HEK293 (cell line): ENCODE measurements around the gene KDM4C.

Experiments
- CTCF ChIA-PET: fragments of 350-600 bp; formaldehyde crosslinking; extraction: SDS; loops from one replicate; lab custom pipeline; 2021; ENCODE audit warnings: antibody characterized with exemption; lab: Yijun Ruan, JAX
- POLR2A ChIA-PET: fragments of 300-600 bp; formaldehyde crosslinking; extraction: SDS; loops from one replicate; lab custom pipeline; 2020; ENCODE audit warnings: antibody characterized with exemption, inconsistent platforms; lab: Yijun Ruan, JAX
- H3K27ac ChIP-seq: fragments of 200-500 bp; sonication (Bioruptor generic); 2 replicates; pipeline ENCODE4 v1.5.1; 2014; ENCODE audit warnings: low read depth, low read length, control low read depth, inconsistent platforms; ENCODE audit errors: extremely low read depth
- H3K36me3 ChIP-seq, 2 experiments: fragments of 200-500 bp in 1 of 2; sonication (Bioruptor generic) in 1 of 2; 1 replicate in 1 of 2; 2 replicates in 1 of 2; pipeline ENCODE4 v1.5.1; 2014 to 2017; ENCODE audit warnings: inconsistent platforms in 2 of 2, low read length in 2 of 2; ENCODE audit not compliant: control insufficient read depth in 2 of 2, insufficient read depth in 1 of 2
- H3K4me1 ChIP-seq: fragments of 200-500 bp; sonication (Bioruptor generic); 2 replicates; pipeline ENCODE4 v1.5.1; 2014; ENCODE audit warnings: mild to moderate bottlenecking, low read length, inconsistent platforms; ENCODE audit not compliant: control insufficient read depth, insufficient read depth
- H3K4me3 ChIP-seq: 2 replicates; pipeline ENCODE4 v1.5.1; 2011; ENCODE audit warnings: low read depth, mild to moderate bottlenecking, control low read depth, low read length, moderate library complexity
- H3K9me3 ChIP-seq: fragments of 200-500 bp; sonication (Bioruptor generic); 2 replicates; pipeline ENCODE4 v1.5.1; 2014; ENCODE audit warnings: low read depth, low read length, inconsistent platforms; ENCODE audit not compliant: control insufficient read depth, insufficient read depth
- HOXD13 ChIP-seq: sonication (generic); formaldehyde crosslinking; IDR thresholded peaks from 2 replicates; pipeline ENCODE4 v1.8.0; 2022; ENCODE audit warnings: missing genetic modification reagents, borderline replicate concordance
- KLF17 ChIP-seq: fragments of 450-650 bp; formaldehyde crosslinking; IDR thresholded peaks from 2 replicates; pipeline ENCODE4 v1.5.1; 2016; ENCODE audit warnings: missing biosample characterization, missing genetic modification characterization
- SCRT2 ChIP-seq: fragments of 450-650 bp; formaldehyde crosslinking; IDR thresholded peaks from 2 replicates; pipeline ENCODE4 v1.5.1; 2016; ENCODE audit warnings: missing biosample characterization, missing genetic modification characterization
- TCF7L2 ChIP-seq: IDR thresholded peaks from 2 replicates; pipeline ENCODE4 v1.6.1; 2011; ENCODE audit warnings: low read depth, mild to moderate bottlenecking, inconsistent platforms, low read length, moderate library complexity, borderline replicate concordance
- ZBTB11 ChIP-seq: fragments of 450-650 bp; formaldehyde crosslinking; conservative IDR thresholded peaks from 2 replicates; pipeline ENCODE4 v1.5.1; 2016; ENCODE audit warnings: low read depth, missing biosample characterization, missing genetic modification characterization
- ZNF132 ChIP-seq: fragments of 450-650 bp; formaldehyde crosslinking; IDR thresholded peaks from 2 replicates; pipeline ENCODE4 v1.5.1; 2017; ENCODE audit warnings: missing biosample characterization, missing genetic modification characterization, borderline replicate concordance
- ZNF138 ChIP-seq: fragments of 450-650 bp; formaldehyde crosslinking; IDR thresholded peaks from 2 replicates; pipeline ENCODE4 v1.5.1; 2016; ENCODE audit warnings: missing biosample characterization, missing genetic modification characterization, borderline replicate concordance
- ZNF548 ChIP-seq: fragments of 450-650 bp; formaldehyde crosslinking; IDR thresholded peaks from 2 replicates; pipeline ENCODE4 v1.5.1; 2016; ENCODE audit warnings: missing biosample characterization, missing genetic modification characterization
- ZNF623 ChIP-seq: fragments of 450-650 bp; formaldehyde crosslinking; IDR thresholded peaks from 2 replicates; pipeline ENCODE4 v1.5.1; 2016; ENCODE audit warnings: missing biosample characterization, missing genetic modification characterization
- ZNF629 ChIP-seq: fragments of 450-650 bp; formaldehyde crosslinking; IDR thresholded peaks from 2 replicates; pipeline ENCODE4 v1.5.1; 2017; ENCODE audit warnings: missing biosample characterization, missing genetic modification characterization
- ZNF701 ChIP-seq: fragments of 450-650 bp; formaldehyde crosslinking; IDR thresholded peaks from 2 replicates; pipeline ENCODE4 v1.5.1; 2016; ENCODE audit warnings: missing biosample characterization, missing genetic modification characterization
- ZNF843 ChIP-seq: fragments of 450-650 bp; formaldehyde crosslinking; IDR thresholded peaks from 2 replicates; pipeline ENCODE4 v1.5.1; 2016; ENCODE audit warnings: missing biosample characterization, missing genetic modification characterization
- TF ChIP-seq, protein P1 (sequence below): fragments of 450-650 bp; formaldehyde crosslinking; conservative IDR thresholded peaks from 2 replicates; pipeline ENCODE4 v1.5.1; 2016; ENCODE audit warnings: low read depth, missing biosample characterization, missing genetic modification characterization

The KDM4C gene

GRCh38 chr9:6733257-6733656, 24.5 kb upstream of the KDM4C start:
- no peaks in the 10 kb centered on the region for H3K9me3 ChIP-seq
- POLR2A ChIA-PET: interaction anchor here (0.9 kb wide), 1 partner anchor 25 kb away, joined by 5 read pairs; the partner anchor contains the start of gene KDM4C
- TF ChIP-seq ZNF629 (tag by site-specific recombination): no peak
- H3K4me1 ChIP-seq: no peaks in the 10 kb centered on the region
- no peak overlapping the region for H3K4me3 ChIP-seq
- H3K27ac ChIP-seq: no peak overlapping the region
- CTCF ChIA-PET: no interaction called here
- H3K36me3 ChIP-seq: no peaks in the 10 kb centered on the region

DNA sequence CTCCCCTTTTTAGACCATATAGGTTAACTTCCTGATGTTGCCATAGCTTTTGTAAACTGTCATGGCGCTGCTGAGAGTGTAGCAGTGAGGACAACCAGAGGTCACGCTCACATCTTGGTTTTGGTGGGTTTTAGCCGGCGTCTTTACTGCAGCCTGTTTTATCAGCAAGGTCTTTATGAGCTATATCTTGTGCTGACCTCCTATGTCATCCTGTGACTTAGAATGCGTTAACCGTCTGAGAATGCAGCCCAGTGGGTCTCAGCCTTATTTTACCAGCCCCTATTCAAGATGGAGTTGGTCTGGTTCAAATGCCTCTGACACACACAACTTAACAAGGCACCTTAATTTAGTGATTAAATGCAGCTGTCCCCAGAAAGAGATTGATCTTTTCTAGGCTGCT, 23.9 kb upstream of the KDM4C start:
- CTCF ChIA-PET: no interaction called here
- TF ChIP-seq ZNF548 (tag by site-specific recombination): no peak
- TF ChIP-seq TCF7L2: no peak
- no peak for TF ChIP-seq ZNF843 (tag by site-specific recombination)
- no peak for TF ChIP-seq HOXD13 (CRISPR knock-in tag)
- POLR2A ChIA-PET: interaction anchor here (0.9 kb wide), 1 partner anchor 24 kb away, joined by 5 read pairs; the partner anchor contains the start of gene KDM4C
- H3K4me1 ChIP-seq: no peaks in the 10 kb centered on the region
- H3K27ac ChIP-seq: no peak overlapping the region
- H3K9me3 ChIP-seq: no peaks in the 10 kb centered on the region
- no peaks in the 10 kb centered on the region for H3K36me3 ChIP-seq
- H3K4me3 ChIP-seq: no peak overlapping the region

DNA sequence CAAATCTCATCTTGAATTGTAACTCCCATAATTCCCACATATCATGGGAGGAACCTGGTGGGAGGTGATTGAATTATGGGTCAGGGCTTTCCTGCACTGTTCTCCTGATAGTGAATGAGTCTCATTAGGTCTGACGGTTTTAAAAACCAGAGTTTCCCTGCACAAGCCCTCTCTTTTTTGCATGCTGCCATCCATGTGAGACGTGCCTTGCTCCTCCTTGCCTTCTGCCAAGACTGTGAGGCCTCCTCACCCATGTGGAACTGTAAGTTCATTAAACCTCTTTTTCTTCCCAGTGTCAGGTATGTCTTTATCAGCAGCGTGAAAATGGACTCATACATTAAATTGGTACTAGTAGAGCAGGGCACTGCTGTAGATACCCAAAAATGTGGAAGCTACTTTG, 22.4 kb upstream of the KDM4C start:
- H3K27ac ChIP-seq: no peak overlapping the region
- ChIA-PET POLR2A (no interaction called here), CTCF (no interaction called here)
- TF ChIP-seq, protein P1, sequence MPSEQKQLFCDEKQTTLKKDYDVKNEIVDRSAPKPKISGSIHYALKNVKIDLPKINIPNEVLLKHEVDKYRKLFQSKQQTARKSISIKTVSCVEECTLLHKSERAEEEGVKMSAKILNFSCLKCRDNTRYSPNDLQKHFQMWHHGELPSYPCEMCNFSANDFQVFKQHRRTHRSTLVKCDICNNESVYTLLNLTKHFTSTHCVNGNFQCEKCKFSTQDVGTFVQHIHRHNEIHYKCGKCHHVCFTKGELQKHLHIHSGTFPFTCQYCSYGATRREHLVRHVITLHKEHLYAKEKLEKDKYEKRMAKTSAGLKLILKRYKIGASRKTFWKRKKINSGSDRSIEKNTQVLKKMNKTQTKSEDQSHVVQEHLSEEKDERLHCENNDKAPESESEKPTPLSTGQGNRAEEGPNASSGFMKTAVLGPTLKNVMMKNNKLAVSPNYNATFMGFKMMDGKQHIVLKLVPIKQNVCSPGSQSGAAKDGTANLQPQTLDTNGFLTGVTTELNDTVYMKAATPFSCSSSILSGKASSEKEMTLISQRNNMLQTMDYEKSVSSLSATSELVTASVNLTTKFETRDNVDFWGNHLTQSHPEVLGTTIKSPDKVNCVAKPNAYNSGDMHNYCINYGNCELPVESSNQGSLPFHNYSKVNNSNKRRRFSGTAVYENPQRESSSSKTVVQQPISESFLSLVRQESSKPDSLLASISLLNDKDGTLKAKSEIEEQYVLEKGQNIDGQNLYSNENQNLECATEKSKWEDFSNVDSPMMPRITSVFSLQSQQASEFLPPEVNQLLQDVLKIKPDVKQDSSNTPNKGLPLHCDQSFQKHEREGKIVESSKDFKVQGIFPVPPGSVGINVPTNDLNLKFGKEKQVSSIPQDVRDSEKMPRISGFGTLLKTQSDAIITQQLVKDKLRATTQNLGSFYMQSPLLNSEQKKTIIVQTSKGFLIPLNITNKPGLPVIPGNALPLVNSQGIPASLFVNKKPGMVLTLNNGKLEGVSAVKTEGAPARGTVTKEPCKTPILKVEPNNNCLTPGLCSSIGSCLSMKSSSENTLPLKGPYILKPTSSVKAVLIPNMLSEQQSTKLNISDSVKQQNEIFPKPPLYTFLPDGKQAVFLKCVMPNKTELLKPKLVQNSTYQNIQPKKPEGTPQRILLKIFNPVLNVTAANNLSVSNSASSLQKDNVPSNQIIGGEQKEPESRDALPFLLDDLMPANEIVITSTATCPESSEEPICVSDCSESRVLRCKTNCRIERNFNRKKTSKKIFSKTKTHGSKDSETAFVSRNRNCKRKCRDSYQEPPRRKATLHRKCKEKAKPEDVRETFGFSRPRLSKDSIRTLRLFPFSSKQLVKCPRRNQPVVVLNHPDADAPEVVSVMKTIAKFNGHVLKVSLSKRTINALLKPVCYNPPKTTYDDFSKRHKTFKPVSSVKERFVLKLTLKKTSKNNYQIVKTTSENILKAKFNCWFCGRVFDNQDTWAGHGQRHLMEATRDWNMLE (tag by site-specific recombination): no peak
- TF ChIP-seq ZNF701 (tag by site-specific recombination): no peak
- no peak for TF ChIP-seq KLF17 (tag by site-specific recombination)
- TF ChIP-seq ZNF138 (tag by site-specific recombination): no peak
- TF ChIP-seq ZNF623 (tag by site-specific recombination): no peak
- TF ChIP-seq ZNF132 (tag by site-specific recombination): no peak
- no peak for TF ChIP-seq SCRT2 (tag by site-specific recombination)
- no peak for TF ChIP-seq ZBTB11 (tag by site-specific recombination)
- no peaks in the 10 kb centered on the region for H3K4me1 ChIP-seq
- H3K4me3 ChIP-seq: no peak overlapping the region
- H3K9me3 ChIP-seq: no peaks in the 10 kb centered on the region
- no peaks in the 10 kb centered on the region for H3K36me3 ChIP-seq
